Adrenal gland (tissue), 5 donors: ENCODE measurements around the gene SLC43A1.

ENCODE experiments used
- CTCF ChIP-seq, 6 experiments: fragments of 450-650 bp in 4 of 6; fragments of 200-600 bp in 2 of 6; sonication (generic) in 1 of 6; IDR thresholded peaks; 1 replicate in 5 of 6; 2 replicates in 1 of 6; pipeline versions ENCODE4 v1.5.1 to v1.8.0; 2016 to 2021; ENCODE audit warnings: antibody characterized with exemption in 6 of 6, mild to moderate bottlenecking in 2 of 6, moderate library complexity in 1 of 6
- POLR2A ChIP-seq, 2 donors: fragments of 450-650 bp; IDR thresholded peaks; one replicate each; pipeline ENCODE4 v1.6.1; 2017; ENCODE audit warnings: antibody characterized with exemption in 2 of 2, mild to moderate bottlenecking in 2 of 2, moderate library complexity in 1 of 2
- donor health status: DM: no; HTN: no; CAD: no.

GRCh38 chr11:57513452-57513795 lies 2.1 kb downstream of the SLC43A1 start:
- TF ChIP-seq CTCF (IDR thresholded peaks at IDR 0.05) (no peak), POLR2A (IDR thresholded peaks at IDR 0.05) (no peak)
